IMR-90 (cell line): ENCODE data around the gene ANKRD6. TPM values are rescaled to one million over a fixed set of nuclear protein-coding genes. Genes with fewer than 3 reads are reported as not detected.

Source experiments
- ATAC-seq: fragments of 200-7000 bp; cut with Tn5 transposase; 2 replicates; pipeline ENCODE4 v1.9.1; 2020; ENCODE audit warnings: low read depth, mild to moderate bottlenecking, moderate library complexity
- BruUV-seq: library from RNA; stranded (reverse); fragments of 400-500 nt; replicated peaks from 2 replicates; lab custom pipeline; 2021; lab: Mats Ljungman, UMichigan
- CTCF ChIA-PET: fragments of 300-600 bp; formaldehyde crosslinking; extraction: SDS; loops from one replicate; lab custom pipeline; 2021; ENCODE audit warnings: antibody characterized with exemption; lab: Yijun Ruan, JAX
- POLR2A ChIA-PET: fragments of 300-600 bp; sonication (Branson Sonifier 250); formaldehyde crosslinking; loops from one replicate; lab custom pipeline; 2022; ENCODE audit warnings: antibody characterized with exemption; ENCODE audit not compliant: unreplicated experiment; lab: Charles Lee
- DNase-seq: peaks from one replicate; pipeline ENCODE4 v3.0.0; 2013
- H2AFZ ChIP-seq: replicated peaks from 2 replicates; pipeline ENCODE3; 2013; ENCODE audit warnings: low read length, mild to moderate bottlenecking; ENCODE audit not compliant: poor library complexity
- H2AK5ac ChIP-seq: 2 replicates; pipeline ENCODE4 v1.6.1; 2013; ENCODE audit warnings: low read depth, low read length, inconsistent platforms
- H2AK9ac ChIP-seq: replicated peaks from 2 replicates; pipeline ENCODE3; 2013; ENCODE audit warnings: mild to moderate bottlenecking, low read depth, low read length, moderate library complexity; ENCODE audit not compliant: poor library complexity
- H2BK120ac ChIP-seq: 2 replicates; pipeline ENCODE4 v1.6.1; 2013; ENCODE audit warnings: low read depth, low read length, inconsistent platforms
- H2BK15ac ChIP-seq: 3 replicates; pipeline ENCODE4 v1.6.1; 2013; ENCODE audit warnings: low read depth, low read length, inconsistent platforms
- H2BK20ac ChIP-seq: 2 replicates; pipeline ENCODE4 v1.6.1; 2013; ENCODE audit warnings: low read depth, mild to moderate bottlenecking, inconsistent platforms, low read length, moderate library complexity
- H2BK5ac ChIP-seq: 2 replicates; pipeline ENCODE4 v1.6.1; 2013; ENCODE audit warnings: mild to moderate bottlenecking, low read depth, low read length, inconsistent platforms; ENCODE audit not compliant: poor library complexity, severe bottlenecking
- H3K14ac ChIP-seq: replicated peaks from 2 replicates; pipeline ENCODE4 v1.6.1; 2013; ENCODE audit warnings: low read depth, low read length, inconsistent platforms
- H3K18ac ChIP-seq: 2 replicates; pipeline ENCODE4 v1.6.1; 2013; ENCODE audit warnings: low read depth, low read length, control low read depth
- H3K23ac ChIP-seq: 2 replicates; pipeline ENCODE4 v1.6.1; 2013; ENCODE audit warnings: low read depth, low read length, inconsistent platforms
- H3K27ac ChIP-seq: 2 replicates; pipeline ENCODE4 v1.5.1; 2013; ENCODE audit warnings: mild to moderate bottlenecking, control low read depth, low read length; ENCODE audit not compliant: insufficient read depth
- H3K27me3 ChIP-seq: 2 replicates; pipeline ENCODE4 v1.6.1; 2013; ENCODE audit warnings: low read length; ENCODE audit not compliant: control insufficient read depth, insufficient read depth
- H3K36me3 ChIP-seq: 2 replicates; pipeline ENCODE4 v1.6.1; 2013; ENCODE audit warnings: low read length, mixed read lengths; ENCODE audit not compliant: control insufficient read depth, insufficient read depth
- H3K4ac ChIP-seq: 2 replicates; pipeline ENCODE4 v1.6.1; 2013; ENCODE audit warnings: low read depth, low read length, inconsistent platforms
- H3K4me1 ChIP-seq: 2 replicates; pipeline ENCODE4 v1.6.1; 2013; ENCODE audit warnings: low read length, mixed read lengths; ENCODE audit not compliant: control insufficient read depth, insufficient read depth
- H3K4me2 ChIP-seq: 2 replicates; pipeline ENCODE4 v1.6.1; 2013; ENCODE audit warnings: low read depth, mild to moderate bottlenecking, control low read depth, low read length, moderate library complexity
- H3K4me3 ChIP-seq: 2 replicates; pipeline ENCODE4 v1.5.1; 2013; ENCODE audit warnings: low read depth, mild to moderate bottlenecking, control low read depth, low read length, moderate library complexity; ENCODE audit not compliant: insufficient read depth
- H3K56ac ChIP-seq: 2 replicates; pipeline ENCODE4 v1.6.1; 2013; ENCODE audit warnings: low read length, inconsistent platforms; ENCODE audit not compliant: insufficient read depth; ENCODE audit errors: extremely low read depth
- H3K79me1 ChIP-seq, 2 experiments: 2 replicates each; pipeline ENCODE4 v1.6.1; 2013; ENCODE audit warnings: low read length in 2 of 2, inconsistent platforms in 1 of 2, low read depth in 1 of 2
- H3K9ac ChIP-seq: 2 replicates; pipeline ENCODE4 v1.6.1; 2013; ENCODE audit warnings: low read depth, low read length, control low read depth
- H3K9me1 ChIP-seq: 2 replicates; pipeline ENCODE4 v1.6.1; 2013; ENCODE audit warnings: low read length, inconsistent platforms; ENCODE audit not compliant: insufficient read depth
- H3K9me3 ChIP-seq: 2 replicates; pipeline ENCODE4 v1.6.1; 2013; ENCODE audit warnings: low read length; ENCODE audit not compliant: control insufficient read depth, insufficient read depth
- H4K20me1 ChIP-seq: 2 replicates; pipeline ENCODE4 v1.6.1; 2013; ENCODE audit warnings: low read length, inconsistent platforms; ENCODE audit not compliant: insufficient read depth
- H4K5ac ChIP-seq: 2 replicates; pipeline ENCODE4 v1.6.1; 2013; ENCODE audit warnings: mild to moderate bottlenecking, low read depth, low read length, control low read depth
- H4K8ac ChIP-seq, 2 experiments: 2 replicates each; pipeline ENCODE4 v1.6.1; 2013; ENCODE audit warnings: low read depth in 2 of 2, low read length in 2 of 2, control low read depth in 1 of 2, inconsistent platforms in 1 of 2
- H4K91ac ChIP-seq: 2 replicates; pipeline ENCODE4 v1.6.1; 2013; ENCODE audit warnings: low read depth, low read length, inconsistent platforms; ENCODE audit not compliant: insufficient read depth
- BHLHE40 ChIP-seq: fragments of 150-350 bp; IDR thresholded peaks from 2 replicates; pipeline ENCODE4 v1.6.1; 2016; ENCODE audit warnings: mild to moderate bottlenecking, low read depth, low read length
- CEBPB ChIP-seq: IDR thresholded peaks from 2 replicates; pipeline ENCODE4 v1.6.1; 2012; ENCODE audit warnings: low read depth, low read length, improper control_type of control experiment
- CHD1 ChIP-seq: IDR thresholded peaks from 2 replicates; pipeline ENCODE4 v1.6.1; 2012; ENCODE audit warnings: low read depth, low read length, improper control_type of control experiment
- CTCF ChIP-seq: conservative IDR thresholded peaks from 2 replicates; pipeline ENCODE4 v1.5.1; 2012; ENCODE audit warnings: mild to moderate bottlenecking, low read depth, low read length, improper control_type of control experiment
- ELK1 ChIP-seq: fragments of 150-350 bp; IDR thresholded peaks from 2 replicates; pipeline ENCODE4 v1.6.1; 2016; ENCODE audit warnings: low read depth, mild to moderate bottlenecking, low read length, moderate library complexity, borderline replicate concordance
- FOS ChIP-seq: fragments of 150-350 bp; IDR thresholded peaks from 2 replicates; pipeline ENCODE4 v1.6.1; 2016; ENCODE audit warnings: low read depth, low read length
- MAFK ChIP-seq: IDR thresholded peaks from 2 replicates; pipeline ENCODE4 v1.6.1; 2012; ENCODE audit warnings: low read depth, low read length, improper control_type of control experiment
- MAZ ChIP-seq: IDR thresholded peaks from 2 replicates; pipeline ENCODE4 v1.6.1; 2012; ENCODE audit warnings: low read depth, mild to moderate bottlenecking, low read length, improper control_type of control experiment, moderate library complexity, borderline replicate concordance
- MXI1 ChIP-seq: IDR thresholded peaks from 2 replicates; pipeline ENCODE4 v1.6.1; 2012; ENCODE audit warnings: low read depth, mild to moderate bottlenecking, low read length, moderate library complexity, borderline replicate concordance
- NFE2L2 ChIP-seq: fragments of 150-350 bp; IDR thresholded peaks from 2 replicates; pipeline ENCODE4 v1.6.1; 2016; ENCODE audit warnings: low read depth, mild to moderate bottlenecking, low read length
- POLR2A ChIP-seq: IDR thresholded peaks from 2 replicates; pipeline ENCODE4 v1.6.1; 2012; ENCODE audit warnings: mild to moderate bottlenecking, low read depth, low read length
- RAD21 ChIP-seq: IDR thresholded peaks from 2 replicates; pipeline ENCODE4 v1.6.1; 2012; ENCODE audit warnings: low read length, improper control_type of control experiment
- RCOR1 ChIP-seq: IDR thresholded peaks from 2 replicates; pipeline ENCODE4 v1.6.1; 2012; ENCODE audit warnings: mild to moderate bottlenecking, low read length, improper control_type of control experiment; ENCODE audit not compliant: insufficient replicate concordance
- RFX5 ChIP-seq: IDR thresholded peaks from 2 replicates; pipeline ENCODE4 v1.8.0; 2012; ENCODE audit warnings: low read depth, mild to moderate bottlenecking, low read length, moderate library complexity
- SMC3 ChIP-seq: fragments of 150-350 bp; IDR thresholded peaks from 2 replicates; pipeline ENCODE4 v1.6.1; 2016; ENCODE audit warnings: low read depth, mild to moderate bottlenecking, antibody characterized with exemption, low read length, moderate library complexity
- USF2 ChIP-seq: fragments of 150-350 bp; IDR thresholded peaks from 2 replicates; pipeline ENCODE4 v1.6.1; 2017; ENCODE audit warnings: mild to moderate bottlenecking, antibody characterized with exemption, low read length, low read depth
- WGBS, 2 experiments: methylation state at CpG; one replicate each; pipeline versions ENCODE4 v1.1.5 to v1.1.7; 2013; ENCODE audit warnings: missing lambda C conversion rate in 2 of 2; ENCODE audit not compliant: insufficient read length in 1 of 2; ENCODE audit errors: extremely low coverage in 2 of 2; 5-methylcytosine and 5-hydroxymethylcytosine counted together
- dilution Hi-C: fragments of 300-500 bp; cut with HindIII; formaldehyde crosslinking; loops from one replicate; pipeline ENCODE4 v1.14.3; 2018; ENCODE audit warnings: low sequenced_read_pairs; ENCODE audit not compliant: unreplicated experiment
- in situ Hi-C: fragments of 300-500 bp; cut with MboI; formaldehyde crosslinking; loops from 3 replicates; pipeline ENCODE4 v1.14.3; 2019; ENCODE audit warnings: low sequenced_read_pairs, inconsistent platforms, mixed read lengths
- intact Hi-C: fragments of 100-400 bp; cut with micrococcal nuclease; formaldehyde crosslinking; loops from 2 replicates; pipeline ENCODE4 v1.10.0; 2022
- polyA plus RNA-seq, 3 experiments: library from polyadenylated mRNA; depleted of rRNA; stranded (reverse); fragments of >200 nt; gene quantifications; 2 replicates each; pipeline ENCODE4 v1.2.3, GENCODE V29; 2012; ENCODE audit warnings: low replicate concordance in 1 of 3
- total RNA-seq: library from RNA; depleted of rRNA; stranded (reverse); fragments of >200 nt; gene quantifications from 2 replicates; pipeline ENCODE4 v1.2.3, GENCODE V29; 2012

ANKRD6 gene
- total and polyA plus RNA-seq, 2 of the 4 experiments (the other 2 are of a cell fraction), result 0.12 to 0.18 TPM

- H3K9ac ChIP-seq, result no peak overlapping the region
- no peak overlapping the region for H4K8ac ChIP-seq
- no peaks in the 10 kb centered on the region for H3K79me1 ChIP-seq
- intact Hi-C loops (no loop called here), dilution Hi-C loops (no loop called here), in situ Hi-C loops (no loop called here)
- no TSS peak for BruUV-seq
- H3K4me3 ChIP-seq, result no peak overlapping the region
- H2BK120ac ChIP-seq, result no peak overlapping the region
- no peak for DNase-seq
- WGBS, 2 experiments, result 62 to 100% methylated on average over 1 of the region's 4 CpGs
- H4K20me1 ChIP-seq, result no peaks in the 10 kb centered on the region
- no peak overlapping the region for H3K18ac ChIP-seq
- H3K27me3 ChIP-seq, result no peaks in the 10 kb centered on the region
- H4K91ac ChIP-seq, result no peak overlapping the region
- no peaks in the 10 kb centered on the region for H3K9me1 ChIP-seq
- no peaks in the 10 kb centered on the region for H3K4me1 ChIP-seq
- no peak overlapping the region for H2AFZ ChIP-seq
- H3K4ac ChIP-seq, result no peak overlapping the region
- no peaks in the 10 kb centered on the region for H3K36me3 ChIP-seq
- no peak overlapping the region for H4K5ac ChIP-seq
- no peak overlapping the region for H2AK5ac ChIP-seq
- CTCF ChIA-PET, result interaction anchor here (0.6 kb wide), 1 partner anchor 601 kb away, joined by 5 read pairs; no protein-coding TSS in a partner anchor
- ATAC-seq, result no peak
- H3K4me2 ChIP-seq, result no peak overlapping the region
- H2BK15ac ChIP-seq, result no peak overlapping the region
- no peaks in the 10 kb centered on the region for H3K9me3 ChIP-seq
- no peak overlapping the region for H2BK20ac ChIP-seq
- no peak overlapping the region for H3K27ac ChIP-seq
- TF ChIP-seq CEBPB (no peak), CTCF (no peak), POLR2A (no peak), ELK1 (no peak), RFX5 (no peak), MAFK (no peak), NFE2L2 (no peak), MAZ (no peak), SMC3 (no peak), MXI1 (no peak), CHD1 (no peak), RAD21 (no peak), USF2 (no peak), BHLHE40 (no peak), FOS (no peak), RCOR1 (no peak)
- no peak overlapping the region for H3K14ac ChIP-seq
- H3K56ac ChIP-seq, result no peak overlapping the region
- H3K23ac ChIP-seq, result no peak overlapping the region
- H2BK5ac ChIP-seq, result no peak overlapping the region
- H2AK9ac ChIP-seq, result no peak overlapping the region
- POLR2A ChIA-PET, result no interaction called here
Measured at GRCh38 chr6:89471287-89471867, 38.4 kb downstream of the ANKRD6 start.
